Anterior cingulate cortex (tissue), 58 donors: ENCODE data around the gene RXFP1.

Experiments
- DNase-seq, 58 donors: peaks; one replicate each; lab custom pipeline; 2025; lab: John Stamatoyannopoulos, UW

Gene RXFP1

DNA sequence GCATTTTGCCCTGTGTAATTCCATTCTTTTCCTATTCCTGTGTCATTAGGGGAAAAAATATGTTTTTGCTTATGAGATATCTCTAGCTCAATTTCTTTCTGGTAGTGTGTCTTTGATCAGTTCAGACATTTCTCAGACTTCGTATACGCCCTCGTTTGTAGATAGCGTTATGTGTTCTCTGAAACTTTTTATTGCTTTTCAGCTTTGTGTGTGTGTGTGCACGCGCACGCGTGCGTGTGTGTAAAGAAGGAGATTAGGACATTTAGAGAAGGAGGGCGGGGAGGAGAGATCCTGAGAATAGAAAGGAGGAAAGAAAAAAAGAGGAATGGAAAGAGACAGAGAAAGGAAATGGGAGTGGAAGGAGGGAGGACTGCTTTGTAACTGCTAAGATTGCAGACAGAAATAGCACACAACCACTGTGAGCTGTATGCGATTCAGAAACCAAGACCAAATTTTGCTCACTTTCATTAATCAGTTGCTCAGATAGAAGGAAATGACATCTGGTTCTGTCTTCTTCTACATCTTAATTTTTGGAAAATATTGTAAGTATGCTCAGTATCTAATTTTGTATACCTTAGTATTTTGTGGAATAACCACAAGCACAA lies at the start of gene RXFP1:
Gene RXFP1 (plus strand): TSS at position 399 of the 605 bp plus-strand sequence. CDS start 95 bp downstream, at position 494.
- DNase-seq = no peak

- DNase-seq = no peak
These were observed 39.9 kb upstream of the RXFP1 start for GRCh38 chr4:158481811-158482210.

DNA sequence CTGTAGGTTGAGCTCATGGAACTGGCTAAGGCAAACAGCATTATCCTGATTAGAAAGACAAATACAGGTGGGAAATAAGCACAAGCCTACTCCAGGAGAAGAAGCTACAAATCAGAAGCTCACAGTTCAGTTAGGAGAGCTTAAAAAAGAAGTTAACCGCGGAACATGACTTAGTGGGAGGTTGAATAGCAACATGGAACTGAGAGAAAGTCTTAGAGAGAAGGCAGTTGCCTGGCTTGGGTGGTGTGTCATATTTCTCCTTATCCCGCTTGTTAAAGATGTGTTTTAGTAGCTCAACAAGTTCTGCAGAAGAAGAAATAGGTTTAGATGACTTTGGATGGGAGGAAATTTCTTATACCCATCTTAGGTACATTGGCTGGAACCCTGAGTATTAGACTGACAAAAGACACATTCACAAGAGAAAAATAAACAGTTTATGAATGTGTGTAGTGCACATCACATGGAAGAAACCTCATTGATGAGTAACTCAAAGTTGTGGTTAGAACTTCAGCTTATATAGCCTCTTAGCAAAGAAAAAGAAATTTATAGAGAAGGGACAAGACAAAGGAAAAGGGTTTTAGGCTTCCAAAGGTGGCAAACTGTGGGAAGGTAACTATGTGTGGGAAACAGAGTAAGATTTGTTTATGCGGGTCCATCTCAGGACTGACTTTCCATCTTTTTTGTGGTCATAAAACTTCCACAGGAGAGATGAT lies 37.4 kb upstream of the RXFP1 start:
- no peak for DNase-seq

DNA sequence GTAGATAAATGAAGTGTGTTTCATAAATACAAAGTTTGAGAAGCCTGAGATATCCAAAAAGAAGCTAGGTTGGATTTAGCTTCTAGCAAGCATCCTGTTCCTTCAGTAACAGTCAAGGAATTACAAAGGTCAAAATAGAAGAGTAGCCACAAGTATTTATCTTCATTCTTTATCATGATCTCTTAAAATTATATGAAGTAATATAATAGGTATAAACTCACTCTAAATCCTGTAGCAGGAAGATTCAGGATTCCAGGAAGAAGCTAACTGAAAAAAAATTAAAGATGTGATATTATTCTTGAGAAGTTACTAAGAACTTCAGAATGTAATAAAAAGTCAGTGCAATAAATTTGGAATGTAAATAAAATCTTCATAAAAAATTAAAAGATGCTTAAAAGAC lies 31.1 kb upstream of the RXFP1 start:
- DNase-seq = no peak

DNA sequence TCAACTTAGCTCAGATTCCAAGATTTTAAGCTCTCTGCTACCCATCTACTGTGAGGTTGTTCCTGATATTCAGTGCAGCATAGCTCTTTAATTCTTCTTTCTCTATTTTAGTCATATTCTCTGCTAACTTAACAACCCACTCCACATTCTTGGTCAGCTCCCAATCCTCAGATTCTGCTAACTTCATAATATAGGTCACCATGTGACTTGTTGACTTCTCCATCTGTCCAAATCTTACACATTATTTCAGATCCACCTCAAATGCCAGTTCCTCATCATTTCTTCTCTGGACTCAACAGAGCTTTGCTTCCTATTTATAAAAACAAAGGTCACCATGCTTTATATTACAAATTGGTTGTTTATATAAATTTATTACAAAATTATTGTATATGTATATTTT lies 29.3 kb upstream of the RXFP1 start:
- no peak for DNase-seq

DNA sequence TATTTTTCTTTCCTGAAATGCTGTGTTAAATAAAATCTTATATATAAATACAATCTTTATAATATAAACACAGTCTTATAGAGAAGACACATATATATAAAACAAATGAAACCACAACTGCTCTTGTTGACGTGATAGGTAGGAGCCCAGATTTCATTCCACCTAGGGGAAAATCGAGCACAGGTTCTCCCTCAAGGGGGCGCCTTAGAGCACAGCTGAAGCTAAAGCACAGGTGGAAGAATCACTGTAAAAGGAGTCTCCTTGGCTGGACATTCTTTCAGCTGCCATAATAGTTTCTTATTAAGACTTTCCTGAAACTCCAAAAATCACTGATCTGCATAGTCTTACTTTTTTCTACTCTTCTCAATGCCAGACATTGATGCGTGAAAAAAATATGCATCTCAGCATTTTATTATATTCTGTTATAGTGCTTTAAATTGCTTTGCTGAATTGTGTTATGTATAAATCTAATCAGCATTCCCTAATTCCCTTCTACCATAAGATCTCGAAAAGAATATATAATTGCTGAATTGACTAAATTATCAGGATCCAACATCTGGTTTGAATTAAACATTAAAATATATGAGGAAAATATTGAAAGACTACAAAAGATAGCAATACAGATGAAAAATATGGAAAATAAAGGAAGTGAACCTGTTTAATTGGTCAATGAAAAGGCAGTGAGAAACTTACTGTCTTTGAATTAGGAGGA lies 25.5 kb upstream of the RXFP1 start:
- DNase-seq = peak in 2 of 58 donors; percentile 1 to 7

GRCh38 chr4:158500054-158500453 lies 21.6 kb upstream of the RXFP1 start:
- no peak for DNase-seq

DNA sequence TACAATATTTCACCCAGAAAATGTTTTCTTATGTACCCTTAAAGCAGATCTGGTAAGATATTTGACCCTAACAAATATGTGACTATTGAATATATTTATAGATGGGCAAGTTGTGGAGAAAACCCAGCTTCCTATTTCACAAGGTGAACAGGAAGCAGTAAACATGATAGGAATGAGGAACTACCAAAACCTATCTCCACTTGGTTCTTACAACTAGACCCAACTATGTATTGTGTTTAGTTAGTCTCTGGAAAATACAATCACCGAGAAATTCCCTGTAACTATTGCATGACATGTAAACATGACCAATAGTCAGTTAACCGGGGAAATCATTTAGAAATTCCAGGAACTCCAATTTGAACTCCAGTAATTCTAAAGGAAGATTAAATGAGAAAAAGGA lies 8.4 kb upstream of the RXFP1 start:
- DNase-seq = no peak

GRCh38 chr4:158519226-158519625 lies 2.5 kb upstream of the RXFP1 start:
- DNase-seq = no peak

- DNase-seq = no peak
These were observed 2.4 kb downstream of the RXFP1 start for GRCh38 chr4:158523990-158524535.

- no peak for DNase-seq
These were observed 5.8 kb downstream of the RXFP1 start for GRCh38 chr4:158527516-158527915.

- no peak for DNase-seq
These were observed 7.8 kb downstream of the RXFP1 start for GRCh38 chr4:158529505-158529904.

DNA sequence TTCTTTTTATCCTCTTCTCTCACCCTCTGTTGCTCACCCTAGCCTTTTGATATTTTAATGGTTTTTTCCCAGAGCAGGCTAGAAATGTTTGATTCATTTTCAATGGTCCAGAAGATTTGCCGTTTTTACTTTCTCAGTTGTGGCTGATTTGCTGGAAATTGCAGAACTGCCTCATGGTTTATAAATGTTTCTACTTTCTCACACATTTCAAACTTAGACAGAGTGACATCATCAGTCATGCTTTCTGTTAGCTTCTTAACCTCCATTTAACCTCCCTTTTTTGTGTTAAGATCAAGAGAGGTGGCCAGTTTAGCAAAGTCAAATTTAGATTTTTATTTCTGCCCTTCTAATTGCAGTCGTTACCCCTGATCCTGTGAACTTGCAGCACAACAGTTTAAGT lies 8.7 kb downstream of the RXFP1 start:
- no peak for DNase-seq

GRCh38 chr4:158530898-158531297 lies 9.2 kb downstream of the RXFP1 start:
- DNase-seq = no peak

DNA sequence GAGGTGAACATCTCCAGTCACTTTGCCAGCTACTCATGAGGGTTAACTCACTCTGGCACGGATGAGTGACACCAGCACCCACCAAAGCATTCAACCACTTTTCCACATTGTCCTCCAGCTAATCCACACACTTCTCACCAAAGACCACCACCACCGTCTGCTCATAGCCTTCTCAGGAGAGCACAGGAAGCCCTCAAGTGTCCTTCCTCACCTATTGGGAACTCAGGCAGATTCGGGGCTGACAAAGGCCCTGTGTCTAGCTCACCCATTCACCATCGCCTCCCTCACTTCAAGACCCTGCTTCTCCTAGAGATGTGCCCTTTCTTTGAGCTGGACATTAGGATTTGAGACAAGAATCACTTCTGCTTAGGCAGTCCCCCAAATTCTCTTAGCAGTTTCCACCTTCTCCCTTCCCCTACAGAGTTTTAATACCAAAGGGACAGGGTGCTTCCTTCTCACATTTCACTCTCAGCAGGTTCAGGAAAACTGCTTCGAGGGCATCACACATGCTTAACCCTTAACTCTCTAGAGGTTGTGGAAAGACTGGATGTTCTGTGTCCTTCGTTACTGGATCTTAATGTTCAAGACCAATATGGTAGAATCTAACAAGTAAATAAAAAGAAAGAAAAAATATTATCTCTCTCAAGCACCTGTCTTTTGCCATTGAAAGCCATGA lies 11.0 kb downstream of the RXFP1 start:
- no peak for DNase-seq

DNA sequence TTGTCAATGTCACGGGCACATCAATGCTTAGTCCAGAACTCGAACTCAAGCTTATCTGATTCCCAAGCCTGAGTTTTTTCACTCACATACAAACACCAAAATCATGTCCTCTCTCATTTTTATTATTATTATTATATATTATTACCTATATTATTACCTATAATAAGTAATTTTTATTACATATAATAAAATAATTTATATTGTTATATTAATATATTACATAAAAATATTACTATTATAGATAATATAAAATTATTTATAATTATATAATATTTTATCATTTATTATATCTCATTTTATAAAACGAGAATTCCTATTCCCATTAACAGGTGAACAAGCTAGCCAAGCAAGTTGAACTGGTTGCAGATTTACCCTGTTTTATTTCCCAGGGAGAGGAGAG lies 13.0 kb downstream of the RXFP1 start:
- no peak for DNase-seq

GRCh38 chr4:158535130-158535614 lies 13.5 kb downstream of the RXFP1 start:
- no peak for DNase-seq

- no peak for DNase-seq
These were observed 15.2 kb downstream of the RXFP1 start for GRCh38 chr4:158536833-158537232.

- DNase-seq = peak in 27 of 58 donors; percentile 1 to 74 (median 15)
These were observed 16.5 kb downstream of the RXFP1 start for GRCh38 chr4:158538176-158538575.

- no peak for DNase-seq
These were observed 17.2 kb downstream of the RXFP1 start for GRCh38 chr4:158538911-158539310.
